ENCODE data around the gene MARK1. TPM values are rescaled to one million over a fixed set of nuclear protein-coding genes. Genes with fewer than 3 reads are reported as not detected.

MARK1 gene
- total and polyA plus RNA-seq, 2 of the 4 experiments (the other 2 are of a cell fraction), result not detected

GRCh38 chr1:220687809-220688208 is 159.9 kb downstream of the MARK1 start:
- intact Hi-C loops (cut with micrococcal nuclease), result no loop called here
- POLR2A ChIA-PET (ENCODE audit: unreplicated experiment), result no interaction called here

More at GRCh38 chr1:220687809-220688208, 159.9 kb downstream of the MARK1 start:
- no CpG with 5 or more reads among the region's 5 CpGs for WGBS, 2 experiments (ENCODE audit: extremely low coverage in 2 of 2, insufficient read length in 1 of 2)
- Histone ChIP-seq H3K23ac (ENCODE audit: low read depth, low read length) (no peak overlapping the region), H3K14ac (replicated peaks; ENCODE audit: low read depth, low read length) (no peak overlapping the region), H3K4me1 (ENCODE audit: control insufficient read depth, insufficient read depth, low read length) (no peaks in the 10 kb centered on the region), H2BK20ac (ENCODE audit: low read depth, low read length) (no peak overlapping the region), H3K9ac (ENCODE audit: low read depth, low read length) (no peak overlapping the region), H3K79me1 (ENCODE audit: low read depth in 1 of 2, low read length in 2 of 2) (no peaks in the 10 kb centered on the region), H3K18ac (ENCODE audit: low read depth, low read length) (no peak overlapping the region), H3K27me3 (ENCODE audit: control insufficient read depth, insufficient read depth, low read length) (peaks cover 30% of the 10 kb centered on the region), H3K27ac (ENCODE audit: insufficient read depth, low read length) (no peak overlapping the region), H2BK5ac (ENCODE audit: low read depth, low read length, poor library complexity, severe bottlenecking) (no peak overlapping the region), H2BK120ac (ENCODE audit: low read depth, low read length) (no peak overlapping the region), H4K91ac (ENCODE audit: insufficient read depth, low read depth, low read length) (no peak overlapping the region), H2BK15ac (ENCODE audit: low read depth, low read length) (no peak overlapping the region), H4K8ac (ENCODE audit: low read depth in 2 of 2, low read length in 2 of 2) (no peak overlapping the region), H2AK9ac (replicated peaks; ENCODE audit: low read depth, low read length, poor library complexity) (no peak overlapping the region), H4K5ac (ENCODE audit: low read depth, low read length) (no peak overlapping the region), H4K20me1 (ENCODE audit: insufficient read depth, low read length) (no peaks in the 10 kb centered on the region), H3K4ac (ENCODE audit: low read depth, low read length) (no peak overlapping the region), H3K4me2 (ENCODE audit: low read depth, low read length) (no peak overlapping the region), H3K9me1 (ENCODE audit: insufficient read depth, low read length) (no peaks in the 10 kb centered on the region), H3K56ac (ENCODE audit: extremely low read depth, insufficient read depth, low read length) (no peak overlapping the region), H2AK5ac (ENCODE audit: low read depth, low read length) (no peak overlapping the region), H2AFZ (replicated peaks; ENCODE audit: low read length, poor library complexity) (no peak overlapping the region), H3K36me3 (ENCODE audit: control insufficient read depth, insufficient read depth, low read length) (no peaks in the 10 kb centered on the region), H3K9me3 (ENCODE audit: control insufficient read depth, insufficient read depth, low read length) (no peaks in the 10 kb centered on the region), H3K4me3 (ENCODE audit: insufficient read depth, low read depth, low read length) (no peak overlapping the region)
- in situ Hi-C loops (cut with MboI; ENCODE audit: low sequenced_read_pairs), result loop anchor here (5.0 kb wide), 1 partner anchor 89 kb away; no protein-coding TSS in a partner anchor
- no peak for ATAC-seq (ENCODE audit: low read depth)
- TF ChIP-seq MAZ (IDR thresholded peaks at IDR 0.05; ENCODE audit: borderline replicate concordance, low read depth, low read length) (no peak), MAFK (IDR thresholded peaks at IDR 0.05; ENCODE audit: low read depth, low read length) (no peak), POLR2A (IDR thresholded peaks at IDR 0.05; ENCODE audit: low read depth, low read length) (no peak), ELK1 (IDR thresholded peaks at IDR 0.05; ENCODE audit: borderline replicate concordance, low read depth, low read length) (no peak), BHLHE40 (IDR thresholded peaks at IDR 0.05; ENCODE audit: low read depth, low read length) (no peak), CEBPB (IDR thresholded peaks at IDR 0.05; ENCODE audit: low read depth, low read length) (no peak), CTCF (conservative IDR thresholded peaks at IDR 0.05; ENCODE audit: low read depth, low read length) (no peak), NFE2L2 (IDR thresholded peaks at IDR 0.05; ENCODE audit: low read depth, low read length) (no peak), RFX5 (IDR thresholded peaks at IDR 0.05; ENCODE audit: low read depth, low read length) (no peak), CHD1 (IDR thresholded peaks at IDR 0.05; ENCODE audit: low read depth, low read length) (no peak)
- CTCF ChIA-PET, result no interaction called here
- dilution Hi-C loops (cut with HindIII; ENCODE audit: low sequenced_read_pairs, unreplicated experiment), result no loop called here
- no peak for DNase-seq
- no TSS peak for BruUV-seq (replicated peaks)
